ENCODE measurements around the gene DIP2C.

DNA sequence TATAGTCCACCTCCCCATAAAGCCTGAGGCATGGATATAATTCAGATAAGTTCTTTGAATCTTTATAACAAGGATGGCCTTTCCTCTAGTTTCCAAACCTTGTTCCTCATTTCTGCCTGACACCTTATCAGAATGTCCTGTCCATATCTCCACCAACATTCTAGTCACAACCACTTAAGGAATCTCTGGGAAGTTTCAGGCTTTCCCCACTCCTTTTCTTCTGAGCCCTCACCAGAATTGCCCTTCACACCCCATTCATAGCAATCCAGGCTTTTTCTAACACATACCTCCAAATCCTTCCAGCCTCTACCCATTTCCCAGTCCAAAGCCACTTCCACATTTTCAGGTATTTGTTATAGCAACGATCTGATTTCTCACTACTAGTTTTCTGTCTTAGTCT is 18.0 kb upstream of the DIP2C start:
- no peak for TF ChIP-seq POLR2AphosphoS5 (IDR thresholded peaks at IDR 0.05)
- TF ChIP-seq POLR2A (IDR thresholded peaks at IDR 0.05) = no peak
